ENCODE data around the gene RARB.

Gene RARB

DNA sequence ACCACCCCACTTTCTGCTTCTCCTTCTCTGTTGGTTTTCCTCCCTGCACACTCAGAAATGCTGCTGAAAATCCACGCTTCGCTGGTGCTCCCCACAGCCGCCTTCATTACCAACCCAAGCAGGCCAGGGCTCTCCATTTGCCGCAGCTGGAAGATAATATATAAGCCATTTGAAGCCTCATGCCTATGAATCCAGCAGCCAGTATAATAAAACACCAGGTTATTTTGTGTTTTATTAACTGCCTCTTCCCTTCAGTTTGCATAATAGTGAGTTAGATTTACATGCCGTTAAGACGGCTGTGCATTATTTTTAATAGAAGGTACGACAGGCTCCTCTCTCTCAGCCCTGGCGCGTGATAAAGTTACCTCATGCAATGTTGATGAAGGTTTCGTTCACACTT lies 150.0 kb downstream of the RARB start:
- DNase-seq (ENCODE audit: low read depth in 3 of 3) = no peak

DNA sequence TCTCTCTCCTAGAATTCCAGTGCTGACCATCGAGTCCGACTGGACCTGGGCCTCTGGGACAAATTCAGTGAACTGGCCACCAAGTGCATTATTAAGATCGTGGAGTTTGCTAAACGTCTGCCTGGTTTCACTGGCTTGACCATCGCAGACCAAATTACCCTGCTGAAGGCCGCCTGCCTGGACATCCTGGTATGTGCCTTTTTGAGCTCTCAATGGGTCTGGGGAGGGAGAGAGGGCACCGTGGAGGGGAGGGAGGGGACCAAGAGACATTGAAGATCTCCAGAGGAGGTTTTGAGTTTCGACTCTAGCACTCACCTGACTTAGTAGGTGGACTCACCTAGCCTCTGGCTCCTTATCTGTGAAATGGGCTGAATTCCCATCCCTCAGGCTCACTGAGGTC lies 152.5 kb downstream of the RARB start:
- no peak for DNase-seq (ENCODE audit: low read depth in 3 of 3)

DNA sequence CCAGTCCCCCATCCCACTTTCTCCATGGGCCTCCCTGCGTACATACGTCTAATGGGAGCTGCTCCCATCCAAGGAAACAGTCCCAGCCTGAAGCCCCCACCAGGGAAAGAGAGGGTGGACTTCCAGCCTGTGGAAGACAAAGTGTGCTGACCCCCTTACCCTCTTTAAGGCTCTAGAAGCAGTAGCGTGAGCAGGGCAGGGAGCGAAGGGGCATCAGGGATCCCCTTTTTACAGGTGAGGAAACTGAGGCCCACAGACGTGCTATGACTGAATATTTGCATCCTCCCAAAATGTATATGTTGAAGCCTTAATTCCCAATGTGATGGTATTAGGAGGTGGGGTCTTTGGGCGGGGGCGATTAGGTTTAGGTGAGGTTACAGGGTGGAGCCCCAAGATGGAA lies 153.3 kb downstream of the RARB start:
- DNase-seq (ENCODE audit: low read depth in 3 of 3) = no peak

DNA sequence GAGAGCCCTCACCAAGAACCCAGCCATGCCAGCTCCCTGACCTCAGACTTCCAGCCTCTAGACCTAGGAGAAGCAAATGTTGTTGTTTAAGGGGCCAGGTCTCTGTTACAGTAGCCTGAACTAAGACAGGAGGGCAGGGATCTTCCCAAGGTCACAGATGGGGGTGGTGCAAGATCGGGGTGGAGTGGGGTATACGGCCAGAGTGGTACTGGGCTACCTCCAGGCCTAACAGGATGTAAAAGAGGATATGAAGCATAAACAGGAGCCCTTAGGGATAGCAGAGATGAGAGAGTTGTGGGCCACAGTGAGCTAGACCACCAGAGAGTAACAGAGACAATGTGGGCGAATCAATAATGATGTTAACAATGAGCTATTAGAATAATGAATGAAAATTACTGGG lies 153.8 kb downstream of the RARB start:
- DNase-seq (ENCODE audit: low read depth in 3 of 3) = no peak

DNA sequence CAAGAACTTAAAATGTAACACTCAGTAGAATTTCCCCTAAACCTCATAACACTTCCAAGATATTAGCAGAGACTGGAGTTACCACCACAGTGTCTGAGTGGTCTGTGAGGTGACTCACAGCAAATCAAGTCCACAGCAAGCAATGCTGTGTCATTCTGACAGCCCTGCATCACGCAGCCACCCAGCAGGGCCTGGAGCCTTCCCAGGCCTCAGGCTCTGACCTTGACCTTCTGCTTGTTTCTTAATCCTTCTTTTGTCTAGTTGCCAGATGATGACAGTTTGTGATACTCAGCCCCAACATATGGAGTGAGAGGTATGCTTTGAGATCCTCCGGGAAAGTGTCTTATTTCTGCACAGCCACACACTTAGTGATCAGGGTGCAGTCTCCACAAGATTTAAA lies 154.2 kb downstream of the RARB start:
- no peak for DNase-seq (ENCODE audit: low read depth in 3 of 3)

DNA sequence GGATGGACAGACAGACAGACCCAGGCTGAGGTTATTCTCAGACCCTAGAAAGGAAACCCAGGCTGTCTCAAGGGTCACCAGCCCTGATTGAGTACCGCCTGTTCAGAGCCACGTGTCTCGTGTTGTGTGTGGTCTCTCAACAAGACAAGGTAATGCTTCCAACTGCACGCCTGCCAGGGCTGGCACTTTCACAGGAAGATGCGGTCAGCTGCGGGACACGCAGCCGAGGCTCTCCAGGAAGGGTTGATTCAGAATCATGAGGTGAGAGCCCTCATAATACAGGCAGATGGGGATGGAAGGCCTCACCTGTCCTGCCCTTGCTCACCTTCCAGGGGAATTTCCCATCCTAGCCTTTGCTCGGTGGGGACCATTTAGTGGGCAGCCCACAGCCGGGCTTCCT lies 155.3 kb downstream of the RARB start:
- no peak for DNase-seq (ENCODE audit: low read depth in 3 of 3)

DNA sequence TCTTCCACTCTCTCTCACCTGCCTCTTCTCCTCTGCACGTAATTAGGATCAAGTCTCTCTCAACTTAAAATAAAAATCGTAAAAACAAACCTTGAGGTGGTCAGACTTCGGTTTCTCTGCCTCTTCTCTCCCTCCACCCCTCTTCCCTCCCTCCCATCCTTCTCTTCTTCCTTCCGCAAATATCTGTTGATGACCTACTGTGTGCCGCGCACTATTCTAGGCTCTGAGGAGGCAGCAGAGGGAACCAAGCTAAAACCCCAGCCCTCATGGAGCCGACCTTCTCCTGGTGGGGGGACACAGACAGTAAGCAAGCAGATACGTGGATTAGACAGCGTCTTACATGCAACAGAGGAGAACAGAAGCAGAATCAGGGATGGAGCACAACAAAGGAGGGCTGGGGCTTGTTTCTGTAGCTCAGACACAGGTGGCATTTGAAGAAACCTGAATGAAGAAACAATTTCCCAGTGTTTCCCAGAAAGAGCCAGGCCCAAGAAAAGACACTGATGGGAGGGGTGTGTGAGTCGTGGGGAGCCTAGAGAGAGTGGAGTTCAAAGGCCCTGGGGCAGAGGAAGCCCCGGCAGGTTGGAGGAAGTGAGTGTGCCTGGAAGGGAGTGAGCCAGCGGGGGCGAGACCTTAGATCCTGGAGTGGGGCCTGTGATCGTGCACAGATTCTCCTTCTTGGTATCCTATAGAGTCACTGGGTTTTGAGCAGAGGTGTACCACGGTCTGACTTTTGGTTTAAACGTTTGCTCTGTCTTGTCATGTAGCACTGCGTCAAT lies 156.1 kb downstream of the RARB start:
- no peak for DNase-seq (ENCODE audit: low read depth in 3 of 3)

DNA sequence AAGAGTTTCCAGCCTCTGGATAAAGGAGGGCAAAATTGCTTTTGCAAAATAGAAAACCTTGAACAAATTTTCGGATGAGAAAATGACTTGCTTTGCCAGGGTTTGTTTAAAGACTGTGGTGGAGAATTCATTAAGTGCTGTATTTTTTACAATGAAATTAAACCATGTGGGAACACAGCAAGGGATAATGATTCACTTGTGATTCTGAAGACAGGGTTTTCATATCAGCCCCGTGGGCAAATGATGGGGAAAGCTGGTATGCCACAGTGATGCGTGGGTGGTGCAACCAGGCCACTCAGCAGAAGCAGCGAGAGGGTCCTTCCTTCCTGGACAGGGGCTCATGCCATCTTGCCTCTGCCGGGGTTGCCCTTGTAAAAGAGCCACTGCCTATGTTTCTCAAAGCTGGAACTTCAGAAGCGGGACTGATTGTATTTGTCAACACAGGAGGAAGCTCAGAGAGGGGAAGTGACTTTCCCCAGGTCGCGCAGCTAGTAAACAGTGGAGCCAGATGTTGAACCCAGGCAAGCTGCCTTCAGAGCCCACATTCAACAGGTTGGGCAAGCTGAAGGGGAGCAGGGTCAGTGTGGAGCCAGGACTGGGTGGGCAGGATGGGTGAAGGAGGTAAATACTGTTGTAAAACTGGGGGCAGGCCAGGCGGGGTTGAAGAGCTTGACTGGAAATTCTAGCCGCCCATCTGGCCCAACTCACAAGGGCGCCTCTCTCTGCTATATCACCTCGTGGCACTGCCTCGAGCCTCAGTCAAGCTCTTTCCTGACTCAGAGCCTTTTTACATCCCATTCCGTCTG lies 157.5 kb downstream of the RARB start:
- no peak for DNase-seq (ENCODE audit: low read depth in 3 of 3)

DNA sequence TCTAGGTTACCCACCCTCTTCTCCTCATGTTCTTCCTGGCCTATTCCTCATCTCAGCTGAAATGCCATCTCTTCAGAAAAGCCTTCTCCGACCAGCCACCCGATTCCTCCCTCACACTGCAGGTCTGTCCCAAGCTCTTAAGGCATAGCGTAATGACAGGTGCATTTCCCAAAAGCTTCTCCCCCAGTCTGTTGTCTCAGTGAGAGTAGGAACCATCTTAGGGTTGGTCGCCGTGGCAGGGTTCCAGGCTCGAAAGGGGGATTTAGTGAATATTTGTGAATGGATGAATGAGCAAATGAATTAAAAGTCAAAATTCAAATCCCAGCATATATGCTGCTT lies 158.1 kb downstream of the RARB start:
- DNase-seq (ENCODE audit: low read depth in 3 of 3) = no peak

DNA sequence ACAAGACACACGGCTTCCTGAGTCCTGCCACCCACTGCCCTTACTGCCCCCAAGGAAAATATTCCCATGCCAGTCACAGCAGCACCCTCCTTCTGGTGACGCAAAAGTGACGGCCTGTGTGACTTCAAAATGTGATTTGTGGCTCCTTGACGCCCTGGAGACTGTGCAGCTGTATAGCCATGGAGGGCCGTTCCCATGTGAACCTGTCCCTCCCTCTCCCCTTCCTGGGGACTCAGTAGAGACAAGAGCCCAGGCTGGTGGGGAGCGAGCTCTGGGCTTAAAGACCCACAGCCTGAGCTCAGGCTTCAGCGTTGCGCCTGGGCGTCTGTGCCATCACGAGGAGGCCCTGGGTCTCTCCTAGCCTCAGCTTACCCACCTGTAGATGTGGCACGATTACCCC lies 158.5 kb downstream of the RARB start:
- no peak for DNase-seq (ENCODE audit: low read depth in 3 of 3)

DNA sequence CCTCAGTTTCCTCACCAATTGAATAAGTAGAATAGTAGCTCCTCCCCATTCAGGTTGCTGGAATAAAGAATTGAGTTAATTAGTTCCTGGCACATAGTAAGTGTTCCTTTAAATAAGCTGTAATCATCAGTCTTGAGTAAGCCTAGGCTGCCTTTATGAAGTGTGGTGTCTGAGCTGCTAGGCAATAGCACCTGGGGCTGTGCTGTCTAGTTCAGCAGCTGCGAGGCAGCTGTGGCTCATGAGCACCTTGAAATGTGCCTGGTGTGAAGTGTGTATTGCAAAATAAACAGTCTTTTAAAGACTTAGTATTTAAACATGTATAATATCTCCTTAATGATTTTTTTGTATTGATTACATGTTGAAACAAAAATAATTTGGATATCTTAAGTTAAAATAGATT lies 159.0 kb downstream of the RARB start:
- no peak for DNase-seq (ENCODE audit: low read depth in 3 of 3)

DNA sequence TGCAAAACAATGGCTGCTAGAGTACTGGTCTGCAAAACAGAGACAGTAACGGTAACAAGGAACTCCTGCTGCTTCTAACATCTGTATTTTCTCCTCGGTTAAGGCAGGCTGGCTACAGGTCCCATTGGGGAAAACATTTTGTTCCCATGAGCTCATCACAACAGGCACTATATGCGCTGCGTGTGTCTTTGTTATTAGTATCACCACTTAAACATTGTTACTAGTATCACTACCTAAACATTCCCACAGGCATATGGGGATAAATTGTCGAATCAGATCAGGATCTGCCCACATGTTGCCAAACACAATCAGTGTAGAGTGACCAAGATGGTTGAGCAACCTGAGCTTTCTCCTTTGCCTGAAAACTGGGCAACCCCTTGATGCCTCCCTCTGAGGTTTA lies 159.5 kb downstream of the RARB start:
- no peak for DNase-seq (ENCODE audit: low read depth in 3 of 3)

DNA sequence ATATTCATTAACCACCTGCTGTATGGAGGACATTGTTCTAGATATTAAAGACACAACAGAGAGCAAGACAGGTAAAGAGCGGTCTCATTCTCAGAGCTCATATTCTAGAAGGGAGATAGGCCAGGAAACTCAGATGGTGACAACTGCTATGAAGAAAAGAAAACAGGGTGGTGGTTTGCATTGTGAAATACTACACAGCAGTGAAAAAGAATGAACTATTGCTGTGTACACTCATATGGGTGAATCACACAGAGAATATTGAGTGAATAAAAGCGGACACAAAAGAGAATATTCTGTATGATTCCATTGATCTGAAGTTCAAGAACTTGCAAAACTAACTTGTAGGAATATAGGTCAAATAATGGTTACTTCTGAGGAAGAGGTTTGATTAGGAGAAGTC lies 159.9 kb downstream of the RARB start:
- DNase-seq (ENCODE audit: low read depth in 3 of 3) = no peak

DNA sequence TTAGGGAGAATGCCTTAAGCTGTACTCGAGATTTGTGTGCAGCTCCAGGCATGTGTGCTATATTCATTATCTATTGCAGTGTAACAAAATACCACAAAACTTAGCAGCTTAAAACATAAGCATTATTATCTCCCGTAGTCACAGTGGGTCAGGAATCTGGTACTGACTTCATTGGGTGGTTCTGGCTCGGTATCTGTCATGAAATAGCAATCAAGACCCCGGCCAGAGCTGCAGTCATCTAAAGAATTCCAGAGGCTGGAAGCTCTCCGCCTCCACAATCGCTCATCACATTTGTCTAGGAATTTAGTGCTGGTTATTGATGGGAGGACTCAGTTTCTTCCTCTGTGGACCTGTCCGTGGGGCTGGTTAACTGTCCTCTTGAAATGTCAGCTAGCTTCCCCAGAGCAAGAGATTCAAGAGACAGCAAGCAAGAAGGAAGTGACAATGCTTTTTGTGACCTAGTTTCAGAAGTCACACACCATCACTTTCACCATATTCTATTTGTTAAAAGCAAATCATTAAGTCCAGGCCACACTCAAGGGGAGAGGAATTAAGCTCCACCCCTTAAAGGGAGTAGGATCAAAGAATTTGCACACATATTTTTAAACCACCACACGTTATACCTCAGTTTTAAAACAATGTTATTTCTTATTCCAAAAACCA lies 160.5 kb downstream of the RARB start:
- DNase-seq (ENCODE audit: low read depth in 3 of 3) = no peak

DNA sequence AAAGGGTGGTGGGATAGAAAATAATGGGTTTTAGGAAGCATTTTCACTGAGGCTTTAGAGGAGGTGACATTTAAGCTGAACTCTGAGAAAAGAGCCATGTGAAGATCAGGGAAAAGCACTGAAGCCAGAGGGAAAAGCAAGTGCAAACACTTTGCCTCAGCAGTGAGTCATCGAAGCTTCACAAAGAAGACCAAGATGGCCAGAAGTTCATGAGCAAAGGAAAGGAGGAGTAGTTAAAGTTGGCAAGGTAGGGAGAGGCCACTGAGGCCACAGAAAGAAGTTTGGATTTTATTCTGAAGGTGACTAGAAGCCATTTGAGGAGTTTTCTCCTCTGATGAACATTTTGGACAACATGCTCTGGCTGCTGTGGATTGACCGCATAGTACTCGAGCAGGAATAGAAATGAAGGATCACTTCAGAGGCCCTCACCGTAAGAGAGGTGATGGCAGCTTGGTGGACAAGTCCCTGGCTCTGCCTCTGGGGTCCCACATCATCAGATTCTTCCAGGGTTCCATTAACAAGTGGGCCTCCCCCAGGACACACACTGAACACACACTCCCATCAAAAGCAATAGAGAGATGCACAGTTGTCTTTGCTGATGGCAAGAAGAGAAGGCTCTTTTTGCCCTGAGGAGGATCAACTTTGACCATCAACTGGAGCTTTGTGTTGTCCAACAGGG lies 161.2 kb downstream of the RARB start:
- DNase-seq (ENCODE audit: low read depth in 3 of 3) = no peak

DNA sequence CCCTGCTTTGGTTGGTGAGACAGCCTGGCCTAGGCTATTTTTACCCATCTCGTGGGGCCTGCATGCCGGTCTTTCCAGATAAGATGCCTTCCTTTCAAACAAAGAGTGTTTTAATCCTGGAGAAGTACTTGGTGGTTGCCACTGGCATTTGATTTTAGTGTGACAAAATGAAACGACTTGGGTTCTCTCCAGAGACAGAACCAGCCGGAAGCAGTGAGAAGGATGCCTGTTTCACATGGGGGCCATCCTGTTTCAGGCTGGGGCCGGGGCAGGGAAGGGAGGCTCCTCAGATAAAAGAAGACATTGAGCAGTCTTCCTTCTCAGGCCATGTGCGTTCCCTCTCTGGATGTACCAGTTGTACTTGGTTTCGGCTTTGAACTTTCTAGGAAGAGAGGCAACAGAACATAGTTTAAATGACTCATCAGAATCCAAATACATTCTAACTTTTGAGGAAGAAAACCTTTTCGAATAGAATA lies 161.8 kb downstream of the RARB start:
- DNase-seq (ENCODE audit: low read depth in 3 of 3) = no peak

DNA sequence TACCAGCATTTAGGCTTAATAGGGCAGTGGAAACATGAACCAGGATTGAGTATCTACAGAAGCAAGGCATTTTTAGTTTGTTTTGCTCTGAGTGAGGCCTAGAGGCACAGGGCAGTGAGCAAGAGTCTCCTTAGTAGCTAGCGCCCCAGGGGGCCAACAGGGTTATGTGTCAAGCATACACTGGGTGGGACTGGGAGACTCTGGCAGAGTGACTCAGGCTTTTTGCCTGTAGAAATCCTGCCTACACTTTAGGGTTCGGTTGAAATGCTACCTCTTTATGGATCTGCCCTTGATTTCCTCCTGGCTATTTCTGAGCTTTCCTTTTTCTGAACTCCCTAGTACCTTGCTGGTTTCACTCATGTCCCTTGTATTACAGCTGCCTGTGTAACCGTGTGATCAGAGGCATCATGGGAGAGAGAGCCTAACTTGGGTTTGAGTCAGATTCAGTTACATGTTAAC lies 164.5 kb downstream of the RARB start:
- DNase-seq (ENCODE audit: low read depth in 3 of 3) = no peak

DNA sequence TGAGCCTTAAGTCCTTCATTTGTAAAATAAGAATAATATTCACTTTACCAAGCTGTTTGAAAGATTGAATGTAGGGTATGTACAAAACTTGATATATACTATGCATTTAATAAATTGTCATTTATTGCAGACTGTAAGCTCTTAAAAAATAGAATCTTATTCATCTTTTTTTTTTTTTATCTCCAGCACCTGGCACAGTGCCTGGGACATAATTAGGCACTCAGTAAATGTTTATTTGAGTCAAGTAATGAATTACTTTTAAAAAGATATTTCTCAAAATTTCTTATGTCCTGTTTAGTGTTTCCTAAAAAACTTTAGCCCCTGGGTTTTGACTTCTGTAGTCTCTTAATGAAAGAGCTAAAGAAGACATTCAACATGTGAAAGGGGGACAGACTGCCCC lies 164.9 kb downstream of the RARB start:
- DNase-seq (ENCODE audit: low read depth in 3 of 3) = no peak

DNA sequence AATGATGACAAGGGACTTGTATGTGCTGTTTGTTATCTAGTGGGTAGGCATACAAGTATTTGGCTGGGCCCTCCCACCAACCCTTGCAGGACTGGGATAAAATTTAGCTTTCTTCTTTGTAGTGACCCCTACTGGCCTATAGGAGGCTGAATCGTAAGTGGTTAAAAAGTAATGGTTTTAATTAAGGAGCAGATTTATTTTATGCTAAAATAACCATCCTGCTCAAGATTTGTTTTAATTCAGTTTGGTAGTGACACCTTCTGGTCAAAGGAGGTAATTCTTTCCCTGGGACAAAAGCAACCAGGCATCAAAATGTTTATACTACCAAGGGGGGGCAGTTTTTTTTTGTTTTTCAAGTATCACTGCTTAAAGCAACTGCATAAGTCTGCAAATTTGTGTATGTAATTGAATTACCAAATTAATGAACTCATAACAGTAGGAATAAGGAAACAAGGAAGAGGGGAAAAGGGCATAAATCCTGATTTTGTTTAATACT lies 166.0 kb downstream of the RARB start:
- DNase-seq (ENCODE audit: low read depth in 3 of 3) = no peak

DNA sequence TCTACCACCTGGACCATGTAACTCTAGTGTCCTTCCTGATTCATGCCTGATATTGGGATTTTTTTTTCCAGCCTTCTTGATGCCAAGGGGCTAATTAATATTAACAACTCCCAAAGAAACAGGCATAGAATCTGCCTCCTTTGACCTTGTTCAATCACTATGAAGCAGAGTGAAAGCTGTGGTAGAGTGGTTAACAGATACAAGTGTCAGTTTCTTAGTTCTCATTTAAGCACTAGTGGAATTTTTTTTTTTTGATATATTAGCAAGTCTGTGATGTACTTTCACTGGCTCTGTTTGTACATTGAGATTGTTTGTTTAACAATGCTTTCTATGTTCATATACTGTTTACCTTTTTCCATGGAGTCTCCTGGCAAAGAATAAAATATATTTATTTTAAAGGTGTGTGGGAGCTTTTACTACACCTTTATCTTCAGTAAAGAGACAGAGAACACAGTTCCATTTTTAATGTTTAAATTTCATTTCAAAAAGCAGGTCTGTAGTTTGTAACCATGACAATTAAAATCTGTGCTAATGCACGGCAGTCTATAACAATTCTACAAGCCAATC lies 169.6 kb downstream of the RARB start:
- DNase-seq (ENCODE audit: low read depth in 3 of 3) = no peak

DNA sequence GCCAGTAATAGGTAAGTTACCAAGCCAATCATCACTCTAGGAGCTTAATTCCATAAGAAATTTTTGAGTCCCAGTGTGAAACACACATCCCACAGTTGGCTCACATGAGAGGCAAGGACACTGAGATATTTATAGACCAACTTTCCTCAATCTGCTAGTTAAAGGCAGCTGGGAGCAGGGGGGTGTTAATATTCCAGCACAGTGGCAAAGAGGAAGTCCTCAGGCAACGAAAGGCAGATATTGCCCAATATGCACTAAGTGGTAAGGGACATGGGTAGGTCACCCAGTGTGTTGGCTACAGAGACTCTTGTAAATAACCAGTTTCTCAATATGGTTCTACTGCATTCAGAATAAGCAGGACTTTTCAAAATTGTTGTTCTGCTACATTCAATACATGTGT lies 175.6 kb downstream of the RARB start:
- no peak for DNase-seq (ENCODE audit: low read depth in 3 of 3)
